DOHH2 (cell line): ENCODE data around the gene PEPD.

Experiments
- CTCF ChIP-seq: fragments of 200-600 bp; sonication (generic); IDR thresholded peaks from one replicate; pipeline ENCODE4 v1.5.1; 2014; ENCODE audit warnings: antibody characterized with exemption, mild to moderate bottlenecking, low read depth, low read length; ENCODE audit not compliant: poor library complexity, severe bottlenecking
- EZH2phosphoT487 ChIP-seq: fragments of 200-600 bp; sonication (generic); IDR thresholded peaks from 2 replicates; pipeline ENCODE4 v1.6.1; 2017; ENCODE audit warnings: borderline replicate concordance, mild to moderate bottlenecking, antibody characterized with exemption, low read length, moderate library complexity, mixed read lengths

GRCh38 chr19:33530842-33531241 lies 9.3 kb upstream of the PEPD start:
- TF ChIP-seq CTCF (no peak), EZH2phosphoT487 (no peak)
